HCT116 (cell line): ENCODE data around the gene TRAPPC13. TPM values are rescaled to one million over a fixed set of nuclear protein-coding genes. Genes with fewer than 3 reads are reported as not detected.

Source experiments
- ATAC-seq: fragments of 200-7000 bp; cut with Tn5 transposase; 2 replicates; pipeline ENCODE4 v1.9.1; 2020; ENCODE audit warnings: mild to moderate bottlenecking, moderate library complexity
- BruUV-seq: library from RNA; stranded (reverse); fragments of 400-500 nt; replicated peaks from 2 replicates; lab custom pipeline; 2021; lab: Mats Ljungman, UMichigan
- CTCF ChIA-PET: fragments of 300-600 bp; sonication (Branson Sonifier 250); formaldehyde crosslinking; loops from one replicate; lab custom pipeline; 2021; ENCODE audit warnings: antibody characterized with exemption; lab: Charles Lee
- POLR2A ChIA-PET: fragments of 300-600, 350-600 bp; sonication (Branson Sonifier 250); formaldehyde crosslinking; loops from one replicate; lab custom pipeline; 2021; ENCODE audit warnings: antibody characterized with exemption; lab: Charles Lee
- RAD21 ChIA-PET, 2 experiments: fragments of 300-600 bp; sonication (Branson Sonifier 250); formaldehyde crosslinking; loops; one replicate each; lab custom pipeline; 2023; ENCODE audit warnings: low total read pairs in 2 of 2; ENCODE audit not compliant: uncharacterized antibody in 2 of 2, unreplicated experiment in 2 of 2, low non-redundant PET in 1 of 2; lab: Charles Lee
- DNase-seq: peaks from one replicate; pipeline ENCODE4 v3.0.0-alpha.2; 2010; ENCODE audit warnings: low read depth, low spot score
- H2AFZ ChIP-seq: fragments of 200-600 bp; shearing (Covaris generic), sonication (generic); 2 replicates; pipeline ENCODE4 v1.6.1; 2017; ENCODE audit warnings: low read depth, mixed run types, mixed read lengths, antibody characterized with exemption, low read length; ENCODE audit not compliant: poor library complexity, severe bottlenecking
- H3K27ac ChIP-seq: 2 replicates; pipeline ENCODE4 v1.5.1; 2012; ENCODE audit warnings: low read depth, low read length
- H3K27me3 ChIP-seq: fragments of 200-600 bp; sonication (generic); 2 replicates; pipeline ENCODE4 v1.6.1; 2016; ENCODE audit warnings: mixed run types, low read length, mixed read lengths; ENCODE audit not compliant: insufficient read depth
- H3K36me3 ChIP-seq, 2 experiments: fragments of 200-500 bp in 1 of 2; fragments of 200-600 bp in 1 of 2; sonication (Bioruptor generic) in 1 of 2; sonication (generic) in 1 of 2; 2 replicates each; pipeline versions ENCODE4 v1.5.1 to v1.6.1; 2014 to 2016; ENCODE audit warnings: low read length in 2 of 2, inconsistent platforms in 1 of 2, mixed read lengths in 1 of 2, mixed run types in 1 of 2; ENCODE audit not compliant: insufficient read depth in 2 of 2, control insufficient read depth in 1 of 2
- H3K4me1 ChIP-seq, 2 experiments: fragments of 200-600 bp in 1 of 2; sonication (generic) in 1 of 2; 2 replicates each; pipeline versions ENCODE4 v1.5.1 to v1.6.1; 2012 to 2017; ENCODE audit warnings: low read length in 2 of 2, inconsistent platforms in 1 of 2, mild to moderate bottlenecking in 1 of 2, mixed read lengths in 1 of 2, mixed run types in 1 of 2, moderate library complexity in 1 of 2; ENCODE audit not compliant: insufficient read depth in 2 of 2, control insufficient read depth in 1 of 2
- H3K4me2 ChIP-seq: fragments of 200-600 bp; sonication (generic); 2 replicates; pipeline ENCODE4 v1.6.1; 2017; ENCODE audit warnings: mixed run types, low read length, mixed read lengths
- H3K4me3 ChIP-seq, 2 experiments: fragments of 200-600 bp in 1 of 2; sonication (generic) in 1 of 2; replicated peaks in 1 of 2; 2 replicates each; pipeline ENCODE4 v1.5.1; 2011 to 2016; ENCODE audit warnings: low read length in 2 of 2, control low read depth in 1 of 2, low read depth in 1 of 2, mild to moderate bottlenecking in 1 of 2, mixed read lengths in 1 of 2, mixed run types in 1 of 2
- H3K79me2 ChIP-seq: fragments of 200-600 bp; sonication (generic); 2 replicates; pipeline ENCODE4 v1.6.1; 2017; ENCODE audit warnings: mild to moderate bottlenecking, mixed run types, low read length, moderate library complexity, mixed read lengths; ENCODE audit not compliant: insufficient read depth
- H3K9ac ChIP-seq: fragments of 200-600 bp; sonication (generic); 2 replicates; pipeline ENCODE4 v1.6.1; 2016; ENCODE audit warnings: low read length, mixed read lengths
- H3K9me2 ChIP-seq: fragments of 200-600 bp; sonication (generic), shearing (Covaris generic); 2 replicates; pipeline ENCODE4 v1.6.1; 2017; ENCODE audit warnings: mixed run types, mild to moderate bottlenecking, moderate library complexity; ENCODE audit not compliant: insufficient read depth
- H3K9me3 ChIP-seq, 2 experiments: fragments of 200-500 bp in 1 of 2; fragments of 200-600 bp in 1 of 2; sonication (Bioruptor generic) in 1 of 2; sonication (generic) in 1 of 2; 2 replicates each; pipeline ENCODE4 v1.6.1; 2014 to 2017; ENCODE audit warnings: low read length in 2 of 2, mixed read lengths in 2 of 2, inconsistent platforms in 1 of 2, low read depth in 1 of 2, mild to moderate bottlenecking in 1 of 2, mixed run types in 1 of 2, moderate library complexity in 1 of 2; ENCODE audit not compliant: control insufficient read depth in 1 of 2, insufficient read depth in 1 of 2
- H4K20me1 ChIP-seq: fragments of 200-600 bp; sonication (generic), shearing (Covaris generic); 2 replicates; pipeline ENCODE4 v1.6.1; 2017; ENCODE audit warnings: mixed run types, mild to moderate bottlenecking, moderate library complexity; ENCODE audit not compliant: insufficient read depth
- CBX3 ChIP-seq: IDR thresholded peaks from 2 replicates; pipeline ENCODE4 v1.6.1; 2012; ENCODE audit warnings: low read depth
- CEBPB ChIP-seq: IDR thresholded peaks from 2 replicates; pipeline ENCODE4 v1.6.1; 2012; ENCODE audit warnings: low read depth
- EGR1 ChIP-seq: IDR thresholded peaks from 2 replicates; pipeline ENCODE4 v1.6.1; 2012; ENCODE audit warnings: low read depth
- EZH2 ChIP-seq: fragments of 200-600 bp; sonication (generic); IDR thresholded peaks from 2 replicates; pipeline ENCODE4 v1.6.1; 2017; ENCODE audit warnings: antibody characterized with exemption, mixed run types
- JUND ChIP-seq: IDR thresholded peaks from 2 replicates; pipeline ENCODE4 v1.6.1; 2012
- POLR2AphosphoS5 ChIP-seq: IDR thresholded peaks from 2 replicates; pipeline ENCODE4 v1.6.1; 2011; ENCODE audit warnings: mild to moderate bottlenecking, low read depth, low read length, moderate library complexity
- RAD21 ChIP-seq: IDR thresholded peaks from 2 replicates; pipeline ENCODE4 v1.6.1; 2012; ENCODE audit warnings: low read depth, mild to moderate bottlenecking
- REST ChIP-seq: IDR thresholded peaks from 2 replicates; pipeline ENCODE4 v1.6.1; 2012; ENCODE audit warnings: low read depth
- SIN3A ChIP-seq: IDR thresholded peaks from 2 replicates; pipeline ENCODE4 v1.6.1; 2012; ENCODE audit warnings: low read depth
- SP1 ChIP-seq: IDR thresholded peaks from 2 replicates; pipeline ENCODE4 v1.6.1; 2012; ENCODE audit warnings: low read depth
- SRF ChIP-seq: IDR thresholded peaks from 2 replicates; pipeline ENCODE4 v1.6.1; 2012; ENCODE audit warnings: low read depth
- ZBTB33 ChIP-seq: IDR thresholded peaks from 2 replicates; pipeline ENCODE4 v1.6.1; 2011; ENCODE audit warnings: mild to moderate bottlenecking, low read length, moderate library complexity; ENCODE audit not compliant: insufficient replicate concordance; ENCODE audit errors: extremely low read depth
- ZFX ChIP-seq: fragments of 450-650 bp; IDR thresholded peaks from 2 replicates; pipeline ENCODE4 v1.6.1; 2017
- intact Hi-C: fragments of 100-400 bp; cut with micrococcal nuclease; formaldehyde crosslinking; loops from 2 replicates; pipeline ENCODE4 v1.10.0; 2022
- total RNA-seq: library from RNA; stranded (reverse); gene quantifications from one replicate; pipeline ENCODE4 v1.2.1, GENCODE V29; 2021; ENCODE audit not compliant: unreplicated experiment
- TF ChIP-seq, protein P1 (sequence below), 3 experiments: fragments of 200-600 bp in 1 of 3; sonication (generic) in 1 of 3; IDR thresholded peaks in 2 of 3; conservative IDR thresholded peaks in 1 of 3; 2 replicates each; pipeline ENCODE4 v1.5.1; 2012 to 2017; ENCODE audit warnings: low read depth in 2 of 3, low read length in 2 of 3, antibody characterized with exemption in 1 of 3, borderline replicate concordance in 1 of 3, control low read depth in 1 of 3, mild to moderate bottlenecking in 1 of 3, mixed read lengths in 1 of 3, mixed run types in 1 of 3, moderate library complexity in 1 of 3; ENCODE audit not compliant: insufficient read depth in 1 of 3

TRAPPC13 gene
- total RNA-seq, 1 experiment from 2014 or later = 18.2 TPM

GRCh38 chr5:65702036-65702435, 77.2 kb downstream of the TRAPPC13 start:
- Histone ChIP-seq H3K9ac (no peak overlapping the region), H3K4me3 (no peak overlapping the region), H3K9me2 (no peaks in the 10 kb centered on the region), H3K79me2 (no peaks in the 10 kb centered on the region), H2AFZ (no peak overlapping the region), H3K4me1 (no peaks in the 10 kb centered on the region), H3K27ac (no peak overlapping the region), H3K4me2 (no peak overlapping the region), H3K27me3 (no peaks in the 10 kb centered on the region), H4K20me1 (no peaks in the 10 kb centered on the region), H3K36me3 (no peaks in the 10 kb centered on the region), H3K9me3 (no peaks in the 10 kb centered on the region)
- intact Hi-C loops = no loop called here
- no TSS peak for BruUV-seq
- POLR2A ChIA-PET = no interaction called here
- DNase-seq = no peak
- RAD21 ChIA-PET = no interaction called here
- ATAC-seq = no peak
- TF ChIP-seq EGR1 = no peak
- CTCF ChIA-PET = no interaction called here

- no TSS peak for BruUV-seq
- no peaks in the 10 kb centered on the region for H4K20me1 ChIP-seq
- no peaks in the 10 kb centered on the region for H3K27me3 ChIP-seq
- no peak overlapping the region for H3K9ac ChIP-seq
- TF ChIP-seq SP1 = no peak
- TF ChIP-seq SRF = no peak
- TF ChIP-seq REST = no peak
- no peak for TF ChIP-seq POLR2AphosphoS5
- no peak for TF ChIP-seq SIN3A
- TF ChIP-seq ZFX = no peak
- TF ChIP-seq ZBTB33 = no peak
- no peak for TF ChIP-seq EZH2
- TF ChIP-seq, protein P1, sequence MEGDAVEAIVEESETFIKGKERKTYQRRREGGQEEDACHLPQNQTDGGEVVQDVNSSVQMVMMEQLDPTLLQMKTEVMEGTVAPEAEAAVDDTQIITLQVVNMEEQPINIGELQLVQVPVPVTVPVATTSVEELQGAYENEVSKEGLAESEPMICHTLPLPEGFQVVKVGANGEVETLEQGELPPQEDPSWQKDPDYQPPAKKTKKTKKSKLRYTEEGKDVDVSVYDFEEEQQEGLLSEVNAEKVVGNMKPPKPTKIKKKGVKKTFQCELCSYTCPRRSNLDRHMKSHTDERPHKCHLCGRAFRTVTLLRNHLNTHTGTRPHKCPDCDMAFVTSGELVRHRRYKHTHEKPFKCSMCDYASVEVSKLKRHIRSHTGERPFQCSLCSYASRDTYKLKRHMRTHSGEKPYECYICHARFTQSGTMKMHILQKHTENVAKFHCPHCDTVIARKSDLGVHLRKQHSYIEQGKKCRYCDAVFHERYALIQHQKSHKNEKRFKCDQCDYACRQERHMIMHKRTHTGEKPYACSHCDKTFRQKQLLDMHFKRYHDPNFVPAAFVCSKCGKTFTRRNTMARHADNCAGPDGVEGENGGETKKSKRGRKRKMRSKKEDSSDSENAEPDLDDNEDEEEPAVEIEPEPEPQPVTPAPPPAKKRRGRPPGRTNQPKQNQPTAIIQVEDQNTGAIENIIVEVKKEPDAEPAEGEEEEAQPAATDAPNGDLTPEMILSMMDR (IDR thresholded peaks at IDR 0.05 in 2 of 3, conservative IDR thresholded peaks at IDR 0.05 in 1 of 3; ENCODE audit: borderline replicate concordance in 1 of 3, insufficient read depth in 1 of 3, low read depth in 2 of 3, low read length in 2 of 3) = no peak
- TF ChIP-seq EGR1 = no peak
- no peak for TF ChIP-seq CEBPB
- TF ChIP-seq CBX3 = no peak
- TF ChIP-seq RAD21 = no peak
- no peak for TF ChIP-seq JUND
- TF ChIP-seq, all 23 proteins: peak for 0
- Histone ChIP-seq H3K27ac (no peak overlapping the region), H3K4me3 (no peak overlapping the region), H3K4me1 (no peaks in the 10 kb centered on the region), H2AFZ (no peak overlapping the region), H3K9me3 (no peaks in the 10 kb centered on the region), H3K4me2 (no peak overlapping the region), H3K9me2 (no peaks in the 10 kb centered on the region), H3K79me2 (no peaks in the 10 kb centered on the region), H3K36me3 (no peaks in the 10 kb centered on the region)
- RAD21 ChIA-PET = no interaction called here
- ATAC-seq = no peak
- CTCF ChIA-PET = no interaction called here
- POLR2A ChIA-PET = no interaction called here
- intact Hi-C loops = no loop called here
- DNase-seq = no peak
Observed at GRCh38 chr5:65704621-65705239, 79.9 kb downstream of the TRAPPC13 start.
